HFF-Myc (cell line): Measurements from ENCODE around the gene LAPTM5.
A peak's percentile ranks its signal among the peaks of the same experiment; 100 is the strongest.

Source experiments
- DNase-seq: peaks from one replicate; pipeline ENCODE4 v3.0.0-alpha.2; 2011; ENCODE audit warnings: low read depth; ENCODE audit errors: extremely low read depth
- H3K4me3 ChIP-seq: replicated peaks from 2 replicates; pipeline ENCODE4 v1.5.1; 2011; ENCODE audit warnings: low read depth, mild to moderate bottlenecking, control low read depth, low read length
- TF ChIP-seq, protein P1 (sequence below): IDR thresholded peaks from 2 replicates; pipeline ENCODE4 v1.5.1; 2012; ENCODE audit warnings: mild to moderate bottlenecking, low read depth, low read length, control low read depth; ENCODE audit errors: missing control alignments

LAPTM5 gene

DNA sequence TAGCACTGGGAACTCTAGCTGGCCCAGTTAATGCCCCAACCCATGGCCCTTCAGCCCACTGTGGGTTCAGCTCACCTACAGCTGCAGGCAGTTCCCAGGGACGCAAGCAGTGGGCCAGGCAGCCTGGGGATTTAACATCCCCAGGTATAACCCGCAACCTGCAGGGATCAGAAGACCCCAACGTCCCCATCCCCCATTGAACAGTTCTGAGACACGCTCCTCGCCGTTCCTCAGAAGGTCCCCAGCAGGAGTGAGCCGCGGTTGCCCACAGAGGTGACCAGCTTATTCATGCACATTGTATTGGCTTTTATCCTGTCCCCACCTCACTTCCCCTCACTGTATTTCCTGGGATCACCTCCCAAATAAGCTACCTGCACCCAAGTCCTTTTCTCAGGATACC, 29.2 kb downstream of the LAPTM5 start:
- no peak for DNase-seq
- H3K4me3 ChIP-seq, result no peak overlapping the region
- TF ChIP-seq, protein P1, sequence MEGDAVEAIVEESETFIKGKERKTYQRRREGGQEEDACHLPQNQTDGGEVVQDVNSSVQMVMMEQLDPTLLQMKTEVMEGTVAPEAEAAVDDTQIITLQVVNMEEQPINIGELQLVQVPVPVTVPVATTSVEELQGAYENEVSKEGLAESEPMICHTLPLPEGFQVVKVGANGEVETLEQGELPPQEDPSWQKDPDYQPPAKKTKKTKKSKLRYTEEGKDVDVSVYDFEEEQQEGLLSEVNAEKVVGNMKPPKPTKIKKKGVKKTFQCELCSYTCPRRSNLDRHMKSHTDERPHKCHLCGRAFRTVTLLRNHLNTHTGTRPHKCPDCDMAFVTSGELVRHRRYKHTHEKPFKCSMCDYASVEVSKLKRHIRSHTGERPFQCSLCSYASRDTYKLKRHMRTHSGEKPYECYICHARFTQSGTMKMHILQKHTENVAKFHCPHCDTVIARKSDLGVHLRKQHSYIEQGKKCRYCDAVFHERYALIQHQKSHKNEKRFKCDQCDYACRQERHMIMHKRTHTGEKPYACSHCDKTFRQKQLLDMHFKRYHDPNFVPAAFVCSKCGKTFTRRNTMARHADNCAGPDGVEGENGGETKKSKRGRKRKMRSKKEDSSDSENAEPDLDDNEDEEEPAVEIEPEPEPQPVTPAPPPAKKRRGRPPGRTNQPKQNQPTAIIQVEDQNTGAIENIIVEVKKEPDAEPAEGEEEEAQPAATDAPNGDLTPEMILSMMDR, result no peak

DNA sequence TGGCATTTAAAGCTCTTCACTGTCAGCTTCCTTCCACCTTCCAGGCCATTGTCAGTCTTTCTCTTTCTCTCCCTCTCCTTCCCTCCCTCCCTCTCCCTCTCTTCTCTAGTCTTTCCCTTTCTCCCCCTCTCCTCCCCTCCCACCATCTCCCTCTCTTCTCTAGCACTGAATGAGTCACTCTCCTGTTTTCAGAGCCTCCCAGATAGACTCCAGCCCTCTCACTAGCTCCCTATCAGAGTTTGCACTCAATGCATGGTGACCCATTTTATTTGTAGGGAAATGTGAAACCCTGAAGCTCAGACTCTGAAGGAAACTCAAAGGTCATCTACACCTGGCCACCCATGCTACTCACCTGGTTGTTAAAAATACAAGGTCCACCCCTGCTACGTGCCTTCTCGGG, 29.8 kb downstream of the LAPTM5 start:
- TF ChIP-seq, protein P1, result no peak
- peak; percentile 38 for DNase-seq
- H3K4me3 ChIP-seq, result no peak overlapping the region

GRCh38 chr1:30726773-30727684, 30.5 kb downstream of the LAPTM5 start:
- TF ChIP-seq, protein P1, result no peak
- no peak overlapping the region for H3K4me3 ChIP-seq
- no peak for DNase-seq

- TF ChIP-seq, protein P1, result no peak
- DNase-seq, result no peak
- no peak overlapping the region for H3K4me3 ChIP-seq
These were observed 31.3 kb downstream of the LAPTM5 start for GRCh38 chr1:30726236-30726635.

DNA sequence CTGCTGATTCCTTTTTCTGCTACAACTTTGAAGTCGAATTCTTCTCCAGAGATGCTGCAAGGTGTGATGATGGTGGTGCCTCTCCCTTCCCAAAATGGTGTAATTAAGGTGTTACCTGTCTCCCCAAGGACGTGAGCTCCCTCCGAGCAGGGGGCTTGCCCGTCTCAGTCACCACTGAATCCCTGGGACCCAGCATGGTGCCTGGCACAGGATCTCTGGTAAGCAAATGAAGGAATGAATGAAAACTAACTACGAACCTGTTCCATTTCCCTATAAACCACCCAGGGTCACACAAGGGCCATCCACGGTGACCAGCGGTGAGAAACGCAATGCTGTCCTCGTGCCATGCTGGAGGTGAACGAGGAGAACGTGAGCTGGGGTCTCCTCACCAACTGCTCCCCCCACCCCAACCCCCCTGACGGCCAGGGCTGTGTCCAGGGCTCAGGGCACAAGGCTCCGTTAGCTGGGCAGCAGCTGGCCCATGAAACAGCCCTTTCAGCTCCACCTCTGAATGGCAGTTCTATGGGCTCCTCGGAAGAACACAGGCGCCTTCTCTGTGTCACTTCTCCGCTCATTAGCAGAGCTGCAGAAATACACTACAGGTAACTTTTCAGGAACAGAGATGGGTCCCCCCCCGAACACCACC, 32.0 kb downstream of the LAPTM5 start:
- DNase-seq, result no peak
- no peak overlapping the region for H3K4me3 ChIP-seq
- TF ChIP-seq, protein P1, result no peak

- TF ChIP-seq, protein P1, result no peak
- no peak overlapping the region for H3K4me3 ChIP-seq
- no peak for DNase-seq
These were observed 32.7 kb downstream of the LAPTM5 start for GRCh38 chr1:30724655-30725421.
